ENCODE data around the gene SLC12A7. TPM values are rescaled to one million over a fixed set of nuclear protein-coding genes. Genes with fewer than 3 reads are reported as not detected.
"Not testable (repeated sequence)": the region's sequence is repeated elsewhere in the genome, so short reads cannot be mapped to it uniquely, and the experiment has no call there.

Gene SLC12A7
- total RNA-seq, 1 donor from 2014 or later: 4.9 TPM

GRCh38 chr5:1127959-1128785, 16.3 kb upstream of the SLC12A7 start:
- Mint-ChIP-seq H3K4me1 (ENCODE audit: low read depth) (peaks cover 11% of the 10 kb centered on the region), H3K4me3 (ENCODE audit: unreplicated experiment) (no peak overlapping the region), H3K27me3 (ENCODE audit: low read depth) (peaks cover 23% of the 10 kb centered on the region), H3K27ac (ENCODE audit: unreplicated experiment) (peak overlapping the region; percentile 45), H3K9me3 (ENCODE audit: low read depth) (peaks cover 3% of the 10 kb centered on the region), H3K36me3 (ENCODE audit: low read depth) (peaks cover 2% of the 10 kb centered on the region)
- TF ChIP-seq, protein P1, sequence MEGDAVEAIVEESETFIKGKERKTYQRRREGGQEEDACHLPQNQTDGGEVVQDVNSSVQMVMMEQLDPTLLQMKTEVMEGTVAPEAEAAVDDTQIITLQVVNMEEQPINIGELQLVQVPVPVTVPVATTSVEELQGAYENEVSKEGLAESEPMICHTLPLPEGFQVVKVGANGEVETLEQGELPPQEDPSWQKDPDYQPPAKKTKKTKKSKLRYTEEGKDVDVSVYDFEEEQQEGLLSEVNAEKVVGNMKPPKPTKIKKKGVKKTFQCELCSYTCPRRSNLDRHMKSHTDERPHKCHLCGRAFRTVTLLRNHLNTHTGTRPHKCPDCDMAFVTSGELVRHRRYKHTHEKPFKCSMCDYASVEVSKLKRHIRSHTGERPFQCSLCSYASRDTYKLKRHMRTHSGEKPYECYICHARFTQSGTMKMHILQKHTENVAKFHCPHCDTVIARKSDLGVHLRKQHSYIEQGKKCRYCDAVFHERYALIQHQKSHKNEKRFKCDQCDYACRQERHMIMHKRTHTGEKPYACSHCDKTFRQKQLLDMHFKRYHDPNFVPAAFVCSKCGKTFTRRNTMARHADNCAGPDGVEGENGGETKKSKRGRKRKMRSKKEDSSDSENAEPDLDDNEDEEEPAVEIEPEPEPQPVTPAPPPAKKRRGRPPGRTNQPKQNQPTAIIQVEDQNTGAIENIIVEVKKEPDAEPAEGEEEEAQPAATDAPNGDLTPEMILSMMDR (IDR thresholded peaks at IDR 0.05): no peak
- no peak for DNase-seq (ENCODE audit: low spot score)

DNA sequence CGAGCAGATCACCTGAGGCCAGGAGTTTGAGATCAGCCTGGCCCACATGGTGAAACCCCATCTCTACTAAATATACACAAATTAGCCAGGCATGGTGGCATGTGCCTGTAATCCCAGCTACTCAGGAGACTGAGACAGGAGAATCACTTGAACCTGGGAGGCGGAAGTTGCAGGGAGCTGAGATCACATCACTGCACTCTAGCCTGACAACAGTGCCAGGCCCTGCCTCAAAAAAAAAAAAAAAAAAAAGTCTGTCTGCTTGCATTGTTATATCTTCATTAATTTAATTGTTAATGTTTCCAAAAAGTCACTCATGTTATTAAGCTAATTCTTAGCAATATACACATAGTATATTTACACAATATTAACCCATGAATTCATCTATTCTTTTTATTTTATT, 13.8 kb upstream of the SLC12A7 start:
- Mint-ChIP-seq H3K27me3 (ENCODE audit: low read depth) (peaks cover 29% of the 10 kb centered on the region), H3K4me1 (ENCODE audit: low read depth) (peaks cover 11% of the 10 kb centered on the region)
- not testable (repeated sequence) for H3K9me3 Mint-ChIP-seq (ENCODE audit: low read depth); H3K36me3 Mint-ChIP-seq (ENCODE audit: low read depth); H3K4me3 Mint-ChIP-seq (ENCODE audit: unreplicated experiment); DNase-seq (ENCODE audit: low spot score); H3K27ac Mint-ChIP-seq (ENCODE audit: unreplicated experiment)

DNA sequence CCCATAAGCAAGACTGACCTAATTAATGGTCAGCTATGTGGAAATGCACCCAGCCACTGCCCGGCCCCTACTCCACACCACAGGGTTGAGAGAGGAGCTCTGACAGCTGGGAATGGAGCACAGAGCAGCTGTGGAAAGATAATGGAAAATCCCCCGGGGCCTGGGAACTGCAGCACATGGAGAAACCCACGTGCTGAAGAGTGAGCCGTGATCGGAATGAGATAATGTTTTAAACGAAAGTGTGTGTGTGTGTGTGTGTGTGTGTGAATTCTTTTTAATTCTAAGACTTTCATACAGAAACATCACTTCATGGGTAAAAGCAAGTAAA, 13.1 kb upstream of the SLC12A7 start:
- TF ChIP-seq, protein P1 (IDR thresholded peaks at IDR 0.05): no peak
- H3K9me3 Mint-ChIP-seq (ENCODE audit: low read depth): peaks cover 3% of the 10 kb centered on the region
- no peak overlapping the region for H3K4me3 Mint-ChIP-seq (ENCODE audit: unreplicated experiment)
- peaks cover 2% of the 10 kb centered on the region for H3K36me3 Mint-ChIP-seq (ENCODE audit: low read depth)
- H3K4me1 Mint-ChIP-seq (ENCODE audit: low read depth): peaks cover 11% of the 10 kb centered on the region
- DNase-seq (ENCODE audit: low spot score): no peak
- H3K27ac Mint-ChIP-seq (ENCODE audit: unreplicated experiment): no peak overlapping the region
- H3K27me3 Mint-ChIP-seq (ENCODE audit: low read depth): peaks cover 36% of the 10 kb centered on the region

GRCh38 chr5:1124205-1125029, 12.6 kb upstream of the SLC12A7 start:
- Mint-ChIP-seq H3K4me3 (ENCODE audit: unreplicated experiment) (no peak overlapping the region), H3K36me3 (ENCODE audit: low read depth) (peaks cover 2% of the 10 kb centered on the region), H3K27ac (ENCODE audit: unreplicated experiment) (no peak overlapping the region), H3K27me3 (ENCODE audit: low read depth) (peaks cover 31% of the 10 kb centered on the region), H3K9me3 (ENCODE audit: low read depth) (peaks cover 3% of the 10 kb centered on the region), H3K4me1 (ENCODE audit: low read depth) (peaks cover 11% of the 10 kb centered on the region)
- DNase-seq (ENCODE audit: low spot score): no peak
- TF ChIP-seq, protein P1 (IDR thresholded peaks at IDR 0.05): no peak

- DNase-seq (ENCODE audit: low spot score): no peak
- Mint-ChIP-seq H3K36me3 (ENCODE audit: low read depth) (peaks cover 2% of the 10 kb centered on the region), H3K27me3 (ENCODE audit: low read depth) (peaks cover 31% of the 10 kb centered on the region), H3K27ac (ENCODE audit: unreplicated experiment) (no peak overlapping the region), H3K9me3 (ENCODE audit: low read depth) (peaks cover 3% of the 10 kb centered on the region), H3K4me3 (ENCODE audit: unreplicated experiment) (no peak overlapping the region), H3K4me1 (ENCODE audit: low read depth) (peaks cover 11% of the 10 kb centered on the region)
- TF ChIP-seq, protein P1 (IDR thresholded peaks at IDR 0.05): no peak
Observed at GRCh38 chr5:1123418-1124147, 11.7 kb upstream of the SLC12A7 start.

Measured in chondrocyte (in vitro differentiated cells).